ENCODE data around the gene ARHGAP29.

DNA sequence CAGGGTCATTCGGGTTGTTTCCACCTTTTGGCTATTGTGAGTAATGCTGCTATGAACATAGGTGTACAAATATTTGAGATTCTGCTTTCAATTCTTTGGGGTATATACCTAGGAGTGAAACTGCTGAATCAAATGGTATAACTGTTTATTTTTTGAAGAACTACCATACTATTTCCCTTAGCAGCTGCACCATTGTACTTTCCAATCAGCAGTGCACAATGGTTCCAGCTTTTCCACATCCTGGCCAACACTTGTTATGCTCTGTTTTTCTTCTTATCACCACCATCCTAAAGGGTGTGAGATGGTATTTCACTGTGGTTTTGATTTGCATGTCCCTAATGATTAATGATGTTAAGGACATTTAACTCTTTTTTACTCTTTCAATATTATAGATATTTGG, 112.8 kb downstream of the ARHGAP29 start:
- TF ChIP-seq ZNF274 (IDR thresholded peaks at IDR 0.05; ENCODE audit: low read depth, low read length), result no peak
- no peak for TF ChIP-seq SUZ12 (IDR thresholded peaks at IDR 0.05; ENCODE audit: extremely low read depth, insufficient read depth, insufficient read length)

Data from NT2/D1 (cell line).